GM18498 (cell line): ENCODE data around the gene CCDC102B.
"Not testable (repeated sequence)": the region's sequence is repeated elsewhere in the genome, so short reads cannot be mapped to it uniquely, and the experiment has no call there.

ENCODE experiments used
- ATAC-seq: cut with Tn5 transposase; IDR thresholded peaks from one replicate; pipeline ENCODE4 v1.9.1; 2021; ENCODE audit warnings: mild to moderate bottlenecking, moderate library complexity; ENCODE audit not compliant: unreplicated experiment

The CCDC102B gene

GRCh38 chr18:68965817-68966216 lies 167.9 kb downstream of the CCDC102B start:
- no peak for ATAC-seq

GRCh38 chr18:68969027-68969426 lies 171.1 kb downstream of the CCDC102B start:
- ATAC-seq: no peak

GRCh38 chr18:68972176-68972575 lies 174.3 kb downstream of the CCDC102B start:
- no peak for ATAC-seq

DNA sequence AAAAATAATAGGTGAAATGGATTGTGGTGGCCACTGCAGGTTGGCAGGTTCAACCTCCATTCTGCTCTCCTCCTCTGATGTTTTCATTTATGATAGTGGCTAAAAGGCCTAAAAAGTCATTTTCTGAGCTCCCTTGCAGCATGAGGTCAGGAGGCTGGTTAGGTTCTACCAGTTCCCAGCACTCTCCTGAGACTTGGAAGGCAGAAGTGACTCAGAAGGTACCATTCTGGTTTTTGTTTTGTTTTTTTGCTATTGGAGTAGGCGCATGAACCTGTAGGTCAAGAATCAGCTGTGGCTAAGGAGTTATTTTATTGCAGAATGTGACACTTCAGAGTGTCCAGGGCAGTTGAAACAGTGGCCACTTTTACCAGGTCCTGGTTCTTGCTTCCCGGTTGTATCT lies 181.9 kb downstream of the CCDC102B start:
- no peak for ATAC-seq

DNA sequence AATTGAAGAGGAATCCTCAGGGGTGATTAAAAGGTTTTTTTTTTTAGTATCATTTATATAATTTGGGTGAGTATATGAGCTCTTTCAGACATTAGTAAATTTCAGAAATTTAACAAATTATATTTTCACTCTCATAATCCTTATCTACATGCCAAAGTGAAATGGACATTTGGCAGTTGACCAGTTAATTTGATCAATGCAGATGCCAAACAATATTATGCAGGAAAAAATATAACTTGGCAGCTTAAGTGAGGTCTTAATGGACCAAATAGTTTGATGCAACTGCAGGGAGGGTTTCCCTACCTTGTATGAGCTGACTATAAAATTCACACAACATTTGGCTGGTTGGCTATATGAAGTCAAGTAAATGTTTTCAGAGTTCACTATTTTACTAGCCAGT lies 185.2 kb downstream of the CCDC102B start:
- no peak for ATAC-seq

- ATAC-seq: no peak
These were observed 186.5 kb downstream of the CCDC102B start for GRCh38 chr18:68984342-68984741.

GRCh38 chr18:68985172-68985820 lies 187.4 kb downstream of the CCDC102B start:
- ATAC-seq: peak; percentile 97

GRCh38 chr18:68991286-68991685 lies 193.4 kb downstream of the CCDC102B start:
- peak; percentile 42 for ATAC-seq

DNA sequence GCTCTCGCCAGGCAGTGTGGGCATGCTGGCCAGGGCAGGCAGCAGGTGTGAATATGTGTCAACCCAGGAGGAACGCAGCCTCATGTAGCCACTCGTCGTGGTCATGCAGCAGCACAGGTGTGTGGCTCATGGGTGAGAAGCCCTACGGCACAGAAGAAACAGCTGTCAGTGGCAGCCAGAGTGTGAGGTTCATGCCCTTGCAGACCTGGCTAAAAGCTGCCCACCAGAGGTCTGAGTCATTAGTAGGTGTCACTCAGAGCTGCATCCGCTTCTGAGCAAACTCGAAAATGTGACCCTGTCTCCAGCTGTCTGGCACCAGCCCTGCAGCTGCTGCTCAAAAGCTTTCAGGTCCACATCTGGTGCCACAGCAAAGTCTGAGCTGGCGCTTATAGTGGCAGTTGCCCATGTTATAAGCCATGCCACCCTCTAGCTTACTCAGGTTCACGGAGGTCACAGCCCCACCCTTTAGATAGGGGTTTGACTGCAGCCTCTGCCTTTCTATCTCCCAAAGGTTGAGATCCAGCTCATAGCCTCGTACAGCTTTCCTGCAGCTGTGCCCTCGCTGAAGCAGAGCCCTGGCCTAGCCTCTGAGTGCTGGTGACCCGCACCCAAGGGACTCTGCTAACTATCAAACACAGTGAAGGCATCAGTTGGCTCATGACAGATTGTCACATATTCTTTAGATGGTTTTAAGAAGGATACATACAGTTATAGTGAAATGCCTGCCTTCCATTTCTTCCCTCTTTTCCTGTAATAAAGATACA lies 195.0 kb downstream of the CCDC102B start:
- peak; percentile 91 for ATAC-seq

DNA sequence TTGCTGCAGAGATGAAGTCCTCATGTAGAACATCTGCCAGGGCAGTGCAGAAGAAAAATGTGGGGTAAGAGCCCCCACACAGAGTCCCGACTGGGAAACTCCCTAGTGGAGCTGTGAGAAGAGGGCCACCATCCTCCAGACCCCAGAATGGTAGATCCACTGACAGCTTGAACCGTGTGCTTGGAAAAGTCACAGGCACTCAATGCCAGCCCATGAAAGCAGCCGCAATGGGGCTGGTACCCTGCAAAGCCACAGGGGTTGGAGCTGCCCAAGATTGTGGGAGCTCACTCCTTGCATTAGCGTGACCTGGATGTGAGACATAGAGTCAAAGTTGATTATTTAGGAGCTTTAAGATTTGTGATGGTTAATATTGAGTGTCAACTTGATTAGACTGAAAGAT lies 197.8 kb downstream of the CCDC102B start:
- no peak for ATAC-seq

DNA sequence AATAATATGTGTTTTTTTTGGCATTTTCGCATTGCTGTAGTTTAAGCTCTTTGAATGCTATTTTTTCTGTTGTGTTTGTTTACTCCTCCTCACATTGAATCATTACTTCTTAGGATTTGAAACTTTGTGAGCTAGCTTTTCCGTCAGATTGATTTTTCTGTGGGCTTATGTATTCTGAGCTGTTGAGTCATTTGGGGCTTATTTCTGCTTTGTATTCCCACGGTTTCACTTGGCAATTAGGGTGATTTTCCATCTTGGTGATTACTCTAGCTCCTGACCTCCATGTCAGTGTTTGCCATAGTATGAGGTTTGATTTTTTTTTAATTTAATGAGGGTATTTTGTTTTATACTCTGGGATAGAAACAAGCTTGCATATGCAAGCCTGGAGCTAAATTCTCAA lies 200.0 kb downstream of the CCDC102B start:
- ATAC-seq: no peak

DNA sequence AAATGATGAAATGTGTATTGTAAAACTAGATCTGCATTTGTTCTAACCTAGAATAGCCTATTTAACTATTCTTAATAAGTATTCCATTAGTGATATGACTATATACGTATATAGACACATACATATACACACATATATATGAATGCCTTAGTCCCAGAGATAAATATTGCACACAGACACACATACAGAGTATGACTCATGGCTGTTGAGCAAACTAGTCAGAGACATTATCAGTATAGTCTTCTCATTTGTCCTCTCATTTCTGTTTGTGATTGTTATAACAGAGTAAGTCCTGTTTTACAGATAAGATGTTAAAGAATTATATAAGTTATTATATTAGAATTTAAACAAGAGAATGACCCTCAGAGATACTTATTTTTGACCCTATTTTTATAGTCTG lies 202.5 kb downstream of the CCDC102B start:
- no peak for ATAC-seq

- ATAC-seq: no peak
These were observed 204.4 kb downstream of the CCDC102B start for GRCh38 chr18:69002233-69002632.

DNA sequence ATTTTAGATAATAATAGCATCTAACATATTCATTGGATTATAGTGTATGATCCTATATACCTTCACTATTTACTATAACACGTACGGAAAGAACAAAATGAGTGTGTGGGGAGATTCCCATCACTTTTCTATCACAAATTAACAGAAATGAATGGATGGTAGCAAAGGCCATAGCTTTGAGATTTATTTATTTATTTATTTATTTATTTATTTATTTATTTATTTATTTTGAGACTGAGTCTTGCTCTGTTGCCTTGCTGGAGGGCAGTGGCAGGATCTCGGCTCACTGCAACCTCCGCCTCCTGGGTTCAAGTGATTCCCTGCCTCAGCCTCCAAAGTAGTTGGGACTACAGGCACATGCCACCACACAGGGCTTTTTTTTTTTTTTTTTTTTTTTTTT lies 208.3 kb downstream of the CCDC102B start:
- not testable (repeated sequence) for ATAC-seq

DNA sequence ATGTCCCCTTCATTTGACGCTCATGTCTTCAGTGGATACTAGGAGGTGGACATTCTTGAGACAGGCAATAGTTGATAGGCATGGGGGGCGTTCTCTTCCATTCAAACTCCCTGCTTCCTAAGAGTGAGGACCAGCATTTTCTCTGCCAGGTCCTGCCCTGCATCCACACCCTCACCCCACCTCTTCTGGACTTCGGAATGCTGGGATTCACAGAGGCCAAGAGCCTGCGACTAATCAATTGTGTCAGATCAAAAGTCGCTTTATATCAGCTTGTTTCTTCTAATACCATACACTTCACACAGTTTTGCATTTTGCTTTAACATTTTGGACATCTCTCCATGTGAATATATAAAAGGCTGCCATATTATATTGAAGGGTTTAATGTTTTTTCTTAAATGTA lies 210.7 kb downstream of the CCDC102B start:
- no peak for ATAC-seq

GRCh38 chr18:69021211-69021805 lies 223.4 kb downstream of the CCDC102B start:
- ATAC-seq: no peak

GRCh38 chr18:69022426-69022825 lies 224.5 kb downstream of the CCDC102B start:
- ATAC-seq: no peak

DNA sequence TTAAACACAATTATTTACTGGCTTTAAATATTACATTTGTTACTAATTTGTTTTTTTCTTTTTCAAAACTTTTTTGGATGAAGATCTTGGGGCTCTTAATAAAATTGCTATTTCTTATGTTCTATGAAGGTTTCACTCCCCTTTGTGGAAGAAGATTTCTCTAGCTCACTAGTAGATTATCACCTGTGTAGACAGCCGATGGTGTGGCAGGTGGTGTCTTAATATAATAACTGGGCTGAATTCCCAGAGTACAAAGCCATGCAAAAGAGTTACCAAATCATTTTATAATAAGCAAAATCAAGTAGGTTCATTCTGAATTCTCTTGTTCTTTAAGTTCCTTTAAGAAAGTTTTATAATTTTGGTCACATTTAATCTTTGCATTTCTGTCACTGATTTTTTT lies 233.7 kb downstream of the CCDC102B start:
- no peak for ATAC-seq

DNA sequence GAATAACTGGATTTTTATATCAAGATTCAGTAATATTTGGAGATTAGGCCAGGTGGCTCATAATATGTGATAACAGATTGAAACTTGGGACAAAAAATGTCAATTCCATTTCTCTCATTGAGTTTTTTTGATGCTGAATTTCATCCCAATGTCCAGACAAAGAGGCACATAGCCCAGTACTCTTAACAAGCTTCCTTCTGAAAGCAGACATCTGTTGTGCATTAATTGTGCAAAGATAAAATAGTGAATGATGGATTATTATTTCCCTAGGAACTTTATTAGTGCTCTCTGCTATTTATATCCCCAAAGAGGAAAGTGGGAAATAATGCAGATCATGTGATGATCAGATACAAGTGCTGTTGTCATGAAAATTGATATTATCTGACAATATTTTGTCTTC lies 234.1 kb downstream of the CCDC102B start:
- ATAC-seq: no peak

DNA sequence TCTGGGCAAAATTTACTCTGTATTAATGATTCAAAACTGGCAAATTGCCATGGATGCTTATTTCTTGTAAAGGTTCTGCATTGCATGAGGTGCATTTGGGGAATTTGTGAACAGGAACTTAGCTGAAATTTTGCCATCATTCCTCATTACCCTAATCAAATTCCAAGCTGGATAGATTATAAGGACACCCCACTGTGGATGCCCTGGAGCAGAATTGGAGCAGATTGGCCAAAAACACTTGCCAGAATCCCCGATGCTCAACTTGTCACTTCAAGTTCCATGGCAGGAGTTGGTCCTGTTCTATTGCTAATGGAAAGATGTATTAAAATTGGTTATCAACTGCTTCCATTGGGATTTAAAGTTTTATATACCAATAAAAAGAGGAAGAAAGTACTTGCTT lies 237.9 kb downstream of the CCDC102B start:
- no peak for ATAC-seq

DNA sequence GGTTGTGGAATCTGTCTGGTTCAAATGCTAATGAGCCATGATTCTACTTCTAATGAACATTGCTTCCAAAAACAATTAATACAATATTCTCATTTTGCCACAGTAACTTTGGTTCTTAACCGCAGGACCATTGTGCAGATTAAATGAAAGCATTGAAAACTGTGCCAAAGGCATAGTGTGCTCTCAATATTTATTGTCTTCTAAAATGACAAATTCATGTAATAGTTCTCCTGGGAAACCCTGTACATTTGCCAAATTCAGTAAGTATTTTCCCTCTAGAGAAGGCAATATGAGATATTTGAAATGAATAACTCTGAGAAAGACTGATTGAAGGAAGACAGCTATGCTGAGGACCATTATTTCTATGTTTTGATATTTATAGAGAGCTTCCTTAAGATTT lies 246.3 kb downstream of the CCDC102B start:
- ATAC-seq: no peak

- ATAC-seq: no peak
These were observed 266.2 kb downstream of the CCDC102B start for GRCh38 chr18:69064063-69064462.
